ENCODE measurements around the gene USP10.
A peak's percentile ranks its signal among the peaks of the same experiment; 100 is the strongest.

The USP10 gene

GRCh38 chr16:84700446-84701300 lies 873 bp downstream of the USP10 start:
- DNase-seq (ENCODE audit: low read depth), result peak; percentile 53
- TF ChIP-seq CTCF (conservative IDR thresholded peaks at IDR 0.05; ENCODE audit: low read depth, low read length), result no peak
- peak overlapping the region; percentile 82 for H3K4me3 ChIP-seq (ENCODE audit: low read depth, low read length)

GRCh38 chr16:84703681-84704080 lies 3.9 kb downstream of the USP10 start:
- no peak for TF ChIP-seq CTCF (conservative IDR thresholded peaks at IDR 0.05; ENCODE audit: low read depth, low read length)
- H3K4me3 ChIP-seq (ENCODE audit: low read depth, low read length), result no peak overlapping the region
- peak; percentile 28 for DNase-seq (ENCODE audit: low read depth)

- no peak for TF ChIP-seq CTCF (conservative IDR thresholded peaks at IDR 0.05; ENCODE audit: low read depth, low read length)
- DNase-seq (ENCODE audit: low read depth), result no peak
- H3K4me3 ChIP-seq (ENCODE audit: low read depth, low read length), result no peak overlapping the region
These were observed 4.5 kb downstream of the USP10 start for GRCh38 chr16:84704253-84704652.

- no peak for TF ChIP-seq CTCF (conservative IDR thresholded peaks at IDR 0.05; ENCODE audit: low read depth, low read length)
- DNase-seq (ENCODE audit: low read depth), result no peak
- no peak overlapping the region for H3K4me3 ChIP-seq (ENCODE audit: low read depth, low read length)
These were observed 7.1 kb downstream of the USP10 start for GRCh38 chr16:84706856-84707255.

- no peak for DNase-seq (ENCODE audit: low read depth)
- no peak for TF ChIP-seq CTCF (conservative IDR thresholded peaks at IDR 0.05; ENCODE audit: low read depth, low read length)
- H3K4me3 ChIP-seq (ENCODE audit: low read depth, low read length), result no peak overlapping the region
These were observed 9.8 kb downstream of the USP10 start for GRCh38 chr16:84709609-84710008.

- no peak for TF ChIP-seq CTCF (conservative IDR thresholded peaks at IDR 0.05; ENCODE audit: low read depth, low read length)
- H3K4me3 ChIP-seq (ENCODE audit: low read depth, low read length), result no peak overlapping the region
- DNase-seq (ENCODE audit: low read depth), result no peak
These were observed 10.9 kb downstream of the USP10 start for GRCh38 chr16:84710686-84711085.

- no peak for TF ChIP-seq CTCF (conservative IDR thresholded peaks at IDR 0.05; ENCODE audit: low read depth, low read length)
- H3K4me3 ChIP-seq (ENCODE audit: low read depth, low read length), result no peak overlapping the region
These were observed 12.4 kb downstream of the USP10 start for GRCh38 chr16:84712138-84712671.

More at GRCh38 chr16:84712138-84712671, 12.4 kb downstream of the USP10 start:
- no peak for DNase-seq (ENCODE audit: low read depth)

All from choroid plexus epithelial cell (primary cell).